Upper lobe of left lung (tissue), 4 donors: ENCODE results near the gene CACNA1H.

Source experiments
- CTCF ChIP-seq, 6 experiments: fragments of 450-650 bp in 4 of 6; fragments of 200-600 bp in 2 of 6; sonication (generic) in 2 of 6; IDR thresholded peaks; one replicate each; pipeline ENCODE4 v1.5.1; 2016 to 2019; ENCODE audit warnings: antibody characterized with exemption in 6 of 6
- EP300 ChIP-seq, 4 donors: sonication (generic); formaldehyde crosslinking; IDR thresholded peaks; one replicate each; pipeline ENCODE4 v1.5.1; 2017; ENCODE audit warnings: antibody characterized with exemption in 4 of 4, control low read depth in 2 of 4
- POLR2A ChIP-seq, 4 donors: fragments of 450-650 bp; IDR thresholded peaks; one replicate each; pipeline ENCODE4 v1.5.1; 2016 to 2017; ENCODE audit warnings: antibody characterized with exemption in 4 of 4, mild to moderate bottlenecking in 2 of 4
- POLR2AphosphoS5 ChIP-seq, 2 donors: sonication (generic); formaldehyde crosslinking; IDR thresholded peaks; one replicate each; pipeline ENCODE4 v1.5.1; 2017; ENCODE audit warnings: antibody characterized with exemption in 2 of 2

GRCh38 chr16:1214719-1215118 is 61.8 kb downstream of the CACNA1H start:
- TF ChIP-seq EP300 (IDR thresholded peaks at IDR 0.05) (no peak), POLR2A (IDR thresholded peaks at IDR 0.05) (no peak), CTCF (IDR thresholded peaks at IDR 0.05) (no peak), POLR2AphosphoS5 (IDR thresholded peaks at IDR 0.05) (no peak)
